ENCODE data around the gene PDE6H. TPM values are rescaled to one million over a fixed set of nuclear protein-coding genes. Genes with fewer than 3 reads are reported as not detected.

The PDE6H gene
- total and polyA plus RNA-seq, 10 of the 15 experiments (the other 5 are each of a cell fraction or from before 2014, with no cell fraction given): 0.16 TPM; not detected in 9

- TF ChIP-seq PRDM15 (CRISPR knock-in tag; IDR thresholded peaks at IDR 0.05): no peak
- TF ChIP-seq LARP7 (IDR thresholded peaks at IDR 0.05): no peak
- TF ChIP-seq PKNOX1 (IDR thresholded peaks at IDR 0.05): no peak
- TF ChIP-seq YBX1 (IDR thresholded peaks at IDR 0.05): no peak
- no peak for TF ChIP-seq NR2C2 (IDR thresholded peaks at IDR 0.05; ENCODE audit: borderline replicate concordance, control insufficient read depth, insufficient read length, low read depth)
- no peak for TF ChIP-seq WRNIP1 (IDR thresholded peaks at IDR 0.05; ENCODE audit: borderline replicate concordance, low read depth, low read length)
- no peak for TF ChIP-seq ZBTB40 (IDR thresholded peaks at IDR 0.05; ENCODE audit: borderline replicate concordance)
- no peak for TF ChIP-seq POLR2AphosphoS2 (IDR thresholded peaks at IDR 0.05; ENCODE audit: low read depth, low read length)
- no peak for TF ChIP-seq NR2F1 (conservative IDR thresholded peaks at IDR 0.05)
- TF ChIP-seq GABPA (IDR thresholded peaks at IDR 0.05; ENCODE audit: low read depth): no peak
- no peak for TF ChIP-seq SUPT20H (IDR thresholded peaks at IDR 0.05; ENCODE audit: borderline replicate concordance, control insufficient read depth, low read depth, low read length)
- TF ChIP-seq E2F4 (IDR thresholded peaks at IDR 0.05; ENCODE audit: low read depth, low read length): no peak
- TF ChIP-seq YY1 (IDR thresholded peaks at IDR 0.05; ENCODE audit: low read depth, low read length): no peak
- no peak for TF ChIP-seq TCF7 (IDR thresholded peaks at IDR 0.05; ENCODE audit: borderline replicate concordance)
- TF ChIP-seq DPF2 (IDR thresholded peaks at IDR 0.05): no peak
- Histone ChIP-seq H3K79me2 (ENCODE audit: control insufficient read depth, insufficient read depth, low read length) (no peaks in the 10 kb centered on the region), H3K27me3 (replicated peaks in 1 of 2; ENCODE audit: control insufficient read depth in 2 of 2, insufficient read depth in 2 of 2, low read length in 1 of 2) (peaks cover 0 to 2% of the 10 kb centered on the region in 2 experiments; a peak in 1 of 4 replicates), H4K20me1 (ENCODE audit: control insufficient read depth, insufficient read depth) (no peaks in the 10 kb centered on the region), H3K27ac (ENCODE audit: control insufficient read depth, insufficient read depth) (no peak overlapping the region), H3K4me3 (no peak overlapping the region), H2AFZ (ENCODE audit: control insufficient read depth, low read depth, low read length) (no peak overlapping the region), H3K36me3 (ENCODE audit: control insufficient read depth in 2 of 2, insufficient read depth in 2 of 2, low read length in 1 of 2) (no peaks in the 10 kb centered on the region), H3K4me1 (ENCODE audit: control insufficient read depth, insufficient read depth, low read length) (no peaks in the 10 kb centered on the region), H3K4me2 (ENCODE audit: control insufficient read depth, insufficient read depth) (no peak overlapping the region), H3K9me3 (replicated peaks; ENCODE audit: control insufficient read depth, insufficient read depth, low read length) (no peaks in the 10 kb centered on the region), H3K9ac (ENCODE audit: control insufficient read depth, insufficient read depth, low read length) (no peak overlapping the region)
- BruUV-seq (replicated peaks): no TSS peak
- POLR2A ChIA-PET: no interaction called here
- CTCF ChIA-PET: interaction anchor here (1.0 to 1.8 kb wide), 3 partner anchors 12 to 198 kb away, joined by 3 to 7 read pairs (median 3); no protein-coding TSS in a partner anchor
- DNase-seq (ENCODE audit: low read depth, low spot score): no peak
- in situ Hi-C loops (cut with MboI): no loop called here
- intact Hi-C loops (cut with micrococcal nuclease; ENCODE audit: unreplicated experiment): loop anchor here (10.0 kb wide), 1 partner anchor 524 kb away; no protein-coding TSS in a partner anchor
- 21% methylated on average over 2 of the region's 2 CpGs for whole genome bisulfite sequencing (ENCODE audit: insufficient coverage, insufficient replicate concordance, low lambda C conversion rate, missing lambda C conversion rate)
- SMC1A ChIA-PET (ENCODE audit: uncharacterized antibody, unreplicated experiment): interaction anchor here (16.7 kb wide), 1 partner anchor 152 kb away, joined by 242 read pairs; the partner anchor contains the start of gene ART4
- RAD21 ChIA-PET (ENCODE audit: unreplicated experiment): interaction anchor here (1.0 kb wide), 1 partner anchor 155 kb away, joined by 3 read pairs; no protein-coding TSS in a partner anchor
- ATAC-seq: no peak
- FAIRE-seq: no peak
Measured at GRCh38 chr12:15000575-15000974, 27.7 kb downstream of the PDE6H start.
